ENCODE results near the gene ADTRP. TPM values are rescaled to one million over a fixed set of nuclear protein-coding genes. Genes with fewer than 3 reads are reported as not detected.

The ADTRP gene
- polyA plus RNA-seq, 3 donors: 1.7 to 3.1 (median 2.9) TPM

DNA sequence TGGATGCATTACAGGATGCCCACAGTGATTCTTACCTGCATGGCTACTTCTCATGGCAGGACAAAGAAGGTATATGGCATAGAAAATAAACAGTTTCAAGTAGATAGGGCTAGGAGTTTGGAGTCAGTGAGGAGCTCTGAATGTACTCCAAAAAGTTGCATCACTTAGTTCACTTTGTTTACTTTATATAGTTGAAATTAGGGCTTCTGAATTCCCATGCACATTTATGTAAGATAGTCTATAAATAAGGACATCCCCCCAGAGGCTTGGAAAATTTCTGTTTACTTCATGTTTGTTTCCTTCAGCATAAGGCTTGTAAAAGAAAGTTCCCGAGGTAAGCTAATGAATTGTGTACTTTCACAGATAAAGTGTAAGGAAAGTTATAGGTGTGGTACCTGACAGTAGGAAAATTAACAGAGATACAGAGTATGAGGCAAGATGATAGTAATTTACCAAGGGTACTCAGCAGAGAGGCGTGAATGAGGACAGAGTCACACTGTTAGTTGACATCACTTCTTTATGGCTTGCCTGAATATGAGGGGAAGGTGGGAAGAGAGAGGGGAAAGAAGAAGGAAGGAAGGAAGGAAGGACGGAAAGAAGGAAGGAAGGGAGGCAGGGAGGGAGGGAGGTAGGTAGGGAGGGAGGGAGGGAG is 51.1 kb downstream of the ADTRP start:
- no peak for DNase-seq

DNA sequence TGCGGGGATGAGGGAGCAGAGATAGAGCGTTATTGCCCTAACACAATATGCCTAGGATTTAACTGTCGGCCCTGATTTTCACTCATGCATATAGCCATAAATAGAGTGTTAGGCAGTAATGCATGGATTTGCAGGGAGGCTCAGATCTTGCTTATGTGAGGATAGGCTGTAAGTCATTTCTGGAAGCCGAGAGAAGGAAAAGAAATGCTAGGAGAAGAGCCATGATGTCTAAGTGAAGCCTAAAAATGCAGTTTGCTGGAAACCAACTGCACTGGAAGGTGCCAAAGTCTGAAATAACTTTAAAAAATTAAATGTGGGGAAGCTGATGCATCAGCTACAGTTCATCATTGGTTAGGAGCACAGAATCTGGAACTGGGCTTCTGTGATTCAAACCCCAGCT is 54.3 kb downstream of the ADTRP start:
- no peak for DNase-seq

DNA sequence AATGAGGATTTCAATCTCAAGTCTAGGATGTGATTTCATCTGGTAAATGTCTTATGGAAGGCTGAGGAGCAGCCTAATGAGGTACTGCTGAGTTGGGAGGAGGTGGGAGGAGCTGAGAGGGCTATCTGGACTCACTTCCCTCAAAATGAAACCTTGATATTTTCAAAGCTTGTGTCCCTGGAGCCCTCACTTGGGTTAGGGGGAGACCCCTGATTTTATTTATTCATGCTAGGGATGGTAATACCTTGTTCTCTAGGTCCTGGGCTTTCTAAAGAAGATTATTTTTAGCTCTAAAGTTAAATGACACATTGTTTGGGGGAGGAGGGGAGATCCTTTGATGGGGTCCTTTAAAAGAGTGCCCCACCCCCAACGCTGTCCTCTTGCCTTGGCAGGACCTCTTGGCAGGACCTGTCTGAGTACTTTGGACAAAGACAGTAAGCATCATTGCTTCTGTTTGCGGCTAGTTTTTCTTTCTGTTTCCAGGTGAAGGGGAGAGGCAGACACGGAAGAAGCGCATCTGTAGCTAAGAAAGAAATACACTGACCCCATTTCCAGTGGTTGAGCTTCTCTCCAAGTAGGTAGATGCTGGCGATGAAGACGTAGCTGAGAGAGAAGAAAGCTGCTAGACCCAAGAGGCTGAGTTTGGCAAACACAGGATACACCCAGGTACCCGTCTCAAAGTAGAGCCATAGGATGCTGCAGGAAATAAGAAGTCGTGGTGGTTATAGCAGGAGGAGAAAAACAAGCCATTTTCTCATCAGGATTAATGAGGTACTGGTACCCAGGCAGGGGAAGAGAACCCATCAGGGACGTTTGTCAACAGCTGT is 55.6 kb downstream of the ADTRP start:
- DNase-seq: no peak

DNA sequence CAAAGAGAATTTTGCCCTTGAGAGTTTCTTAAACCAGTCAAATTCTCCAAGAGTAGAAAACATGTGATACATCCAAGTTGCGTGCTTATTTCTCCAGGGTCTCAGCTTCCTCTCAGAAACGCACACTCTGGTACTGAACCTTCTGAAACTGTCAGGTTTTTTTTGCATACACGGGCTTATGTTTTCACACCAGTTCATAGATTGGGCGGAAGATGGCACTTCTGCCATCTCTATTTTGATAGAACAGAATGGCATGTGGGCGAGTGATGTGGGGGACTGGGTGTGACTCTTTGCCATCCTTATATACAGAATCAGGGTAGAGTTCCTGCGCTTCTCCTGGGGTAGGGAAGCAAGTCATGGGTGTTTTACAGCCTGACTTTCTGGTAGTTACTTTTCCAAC is 56.4 kb downstream of the ADTRP start:
- DNase-seq: no peak

DNA sequence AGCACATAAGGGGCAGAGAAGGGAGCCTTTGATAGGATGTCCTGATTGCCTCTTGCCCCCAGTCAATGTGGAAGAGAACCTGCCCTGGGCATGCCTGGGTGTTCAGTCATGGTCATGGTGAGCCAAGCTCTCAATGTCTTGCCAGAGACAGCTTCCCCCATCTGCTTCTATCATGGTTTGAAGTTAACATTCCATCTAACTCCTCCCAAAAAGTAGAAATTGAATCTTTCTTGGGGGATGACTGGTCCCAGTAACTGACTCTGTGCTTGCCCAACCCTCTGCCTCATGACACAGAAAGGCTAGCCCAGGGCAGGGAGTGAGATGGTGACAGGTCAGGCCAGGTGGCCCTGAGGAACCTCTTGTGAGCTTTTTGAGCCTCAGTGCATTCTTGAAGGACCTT is 60.1 kb downstream of the ADTRP start:
- DNase-seq: no peak

DNA sequence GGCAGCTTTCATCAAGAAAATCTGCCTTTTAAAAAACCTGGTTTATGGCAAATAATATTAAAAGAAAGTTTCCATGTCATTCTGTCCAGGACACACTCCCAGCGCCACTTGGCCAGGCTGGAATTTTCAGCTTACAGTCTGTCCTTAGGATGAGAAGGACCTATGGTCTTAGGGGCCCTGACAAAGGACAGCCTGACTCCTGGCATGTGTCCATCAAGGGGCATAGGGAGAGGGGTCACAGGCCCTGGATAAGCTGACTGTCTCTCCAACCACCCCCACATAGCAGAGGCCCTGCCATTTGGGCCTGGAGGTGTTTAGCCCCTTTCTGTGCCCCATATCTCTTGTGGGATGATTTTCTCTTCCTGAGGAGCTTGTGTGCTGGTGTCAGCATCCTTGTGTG is 60.6 kb downstream of the ADTRP start:
- no peak for DNase-seq

DNA sequence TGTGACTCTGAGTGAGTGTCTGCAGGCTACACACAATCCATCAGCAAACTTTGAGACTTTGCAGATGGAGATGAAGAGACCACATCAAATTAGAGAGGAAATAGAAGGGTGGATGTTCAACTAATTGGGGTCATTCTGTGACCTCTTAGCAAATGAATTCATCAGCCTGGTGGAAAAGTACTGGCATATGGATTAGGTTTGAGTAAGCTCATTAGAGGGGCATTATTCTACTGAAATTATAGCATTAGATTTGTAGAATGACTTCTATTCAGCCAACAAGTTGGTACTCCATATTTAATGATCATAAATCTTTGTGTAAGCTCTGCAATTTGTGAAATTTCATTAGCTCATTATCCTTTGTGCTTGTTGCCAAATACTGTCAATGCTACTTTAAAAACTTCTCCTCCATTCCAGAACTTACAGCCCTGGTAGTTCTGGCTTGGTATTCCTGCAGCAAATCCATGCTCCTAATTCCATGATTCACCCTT is 63.8 kb downstream of the ADTRP start:
- no peak for DNase-seq

DNA sequence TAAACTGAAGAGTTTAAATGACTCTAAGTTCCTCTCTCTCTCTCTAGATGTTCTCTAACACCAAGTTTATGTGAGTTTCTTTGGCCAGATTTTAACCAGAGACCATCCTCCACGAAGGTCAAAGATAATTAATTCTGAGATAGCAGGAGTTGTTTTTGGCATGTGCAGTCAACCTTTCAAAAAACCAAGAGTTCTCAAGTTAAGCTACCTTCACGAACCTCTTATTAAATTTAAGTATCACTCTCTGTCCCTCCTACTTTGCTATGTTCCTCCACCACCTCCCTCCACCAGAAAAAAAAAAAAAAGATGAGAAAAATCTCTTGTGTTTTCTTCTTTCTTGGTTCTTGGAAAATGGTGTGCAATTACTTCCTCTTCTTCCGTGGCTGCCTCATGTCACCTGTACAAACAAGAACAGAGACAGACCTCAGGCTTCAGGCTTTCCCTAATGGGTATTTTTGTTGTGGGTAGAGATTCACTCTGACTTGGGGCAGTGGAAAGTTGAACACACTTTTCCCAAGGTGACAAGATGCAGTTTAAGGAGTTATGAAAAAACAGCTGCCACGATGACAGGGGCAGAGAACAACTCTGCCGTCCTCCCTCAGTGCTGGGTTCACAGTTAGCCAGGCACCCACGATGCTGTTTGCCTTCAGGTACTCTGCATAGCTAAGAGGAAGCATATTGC is 64.3 kb downstream of the ADTRP start:
- DNase-seq: no peak

DNA sequence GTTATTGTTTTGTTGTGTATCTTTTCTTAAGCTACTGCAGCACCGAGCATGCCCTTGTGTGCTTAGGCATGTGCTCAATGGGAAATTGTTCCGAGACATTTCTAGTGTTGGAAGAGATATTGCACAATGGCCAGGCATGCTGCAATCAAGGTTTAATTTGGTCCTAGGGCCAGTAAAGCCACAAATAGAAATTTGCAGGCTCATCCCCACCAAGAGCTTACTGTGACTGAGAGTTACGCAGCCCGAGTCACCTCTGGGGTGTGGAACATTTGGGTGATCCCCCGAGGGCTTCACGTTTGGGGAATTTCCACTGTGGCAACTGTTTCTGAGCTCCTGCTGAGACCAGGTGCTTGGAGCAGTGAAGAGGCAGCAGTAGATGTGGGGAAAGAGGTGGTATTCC is 65.8 kb downstream of the ADTRP start:
- DNase-seq: no peak

DNA sequence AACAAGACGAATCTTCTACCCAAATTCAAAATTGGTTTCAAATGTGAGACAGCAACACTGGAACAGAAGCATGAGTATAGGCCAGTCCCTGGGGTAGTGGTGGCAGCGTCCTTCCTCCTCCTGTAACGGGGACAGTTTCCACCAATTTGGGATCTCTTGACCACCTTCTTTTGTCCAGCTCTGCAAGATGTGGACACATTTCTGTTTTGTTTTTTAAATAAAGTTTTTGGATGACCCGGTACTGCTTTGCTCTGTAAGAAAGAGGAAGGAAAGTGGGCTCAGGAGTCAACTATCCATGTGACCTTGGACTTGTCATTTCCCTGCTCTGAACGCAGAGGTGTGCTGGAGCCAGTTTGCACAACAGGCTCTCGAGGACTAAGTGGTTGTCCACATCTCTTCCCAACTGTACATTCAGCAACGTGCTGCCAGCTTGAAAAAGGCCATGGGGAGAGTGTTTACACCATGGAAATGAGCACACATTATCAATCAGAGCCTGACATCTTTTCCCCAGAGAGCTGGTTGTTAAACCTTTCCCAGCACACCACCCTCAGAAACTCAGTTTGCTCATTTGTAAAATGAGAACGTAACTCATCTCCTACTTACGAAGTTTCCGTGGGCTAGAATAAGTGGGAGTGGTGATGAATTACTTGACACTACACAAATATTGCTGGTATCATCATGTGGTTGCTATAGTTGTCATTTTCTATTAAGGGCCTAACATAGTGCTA is 66.5 kb downstream of the ADTRP start:
- DNase-seq: no peak

DNA sequence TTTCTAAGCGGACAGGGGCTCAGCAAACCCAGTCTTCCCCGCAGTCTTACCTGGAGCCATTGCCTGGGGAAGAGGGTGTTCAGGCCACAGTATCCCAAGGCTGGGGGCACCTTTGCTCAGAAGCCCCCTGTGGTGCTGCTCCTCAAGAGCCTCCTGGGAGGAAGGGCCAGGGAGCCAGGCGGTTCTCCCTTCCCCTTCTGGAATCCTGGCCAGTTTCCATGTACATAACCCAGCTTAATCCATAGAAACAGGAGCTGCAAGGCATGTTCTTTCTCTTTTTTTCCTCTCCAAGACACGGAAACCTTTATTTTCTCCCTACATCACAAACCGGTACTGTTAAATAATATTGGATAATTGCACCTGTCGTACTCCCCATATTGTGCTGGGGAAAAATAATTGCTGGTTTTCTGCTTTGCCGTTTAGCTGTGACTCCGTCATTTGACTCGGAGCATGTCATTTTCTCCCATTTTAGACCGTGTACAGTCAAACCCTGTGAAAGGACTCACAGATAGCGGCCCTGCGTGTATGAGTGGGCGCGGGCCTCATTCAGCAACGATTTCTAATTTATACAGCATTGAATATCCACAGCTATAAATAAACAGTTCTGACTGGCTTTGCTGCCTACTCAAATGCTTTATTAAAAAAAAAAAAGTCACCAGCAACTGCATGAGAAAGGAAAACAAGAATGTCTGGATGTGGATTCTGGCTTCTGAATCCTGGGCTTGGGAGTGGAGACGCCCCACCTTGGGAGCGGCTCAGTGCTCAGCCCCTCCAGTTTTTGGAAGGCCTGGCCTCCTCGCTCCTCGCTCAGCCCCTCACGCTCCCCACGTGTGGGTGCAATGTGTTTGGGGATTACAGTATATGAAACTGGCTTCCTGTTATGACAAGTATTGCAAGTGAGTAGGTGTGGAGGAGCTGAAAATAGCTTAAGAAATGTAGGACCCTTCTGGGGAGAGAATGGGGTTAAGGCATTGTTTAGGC is 67.3 kb downstream of the ADTRP start:
- DNase-seq: no peak

DNA sequence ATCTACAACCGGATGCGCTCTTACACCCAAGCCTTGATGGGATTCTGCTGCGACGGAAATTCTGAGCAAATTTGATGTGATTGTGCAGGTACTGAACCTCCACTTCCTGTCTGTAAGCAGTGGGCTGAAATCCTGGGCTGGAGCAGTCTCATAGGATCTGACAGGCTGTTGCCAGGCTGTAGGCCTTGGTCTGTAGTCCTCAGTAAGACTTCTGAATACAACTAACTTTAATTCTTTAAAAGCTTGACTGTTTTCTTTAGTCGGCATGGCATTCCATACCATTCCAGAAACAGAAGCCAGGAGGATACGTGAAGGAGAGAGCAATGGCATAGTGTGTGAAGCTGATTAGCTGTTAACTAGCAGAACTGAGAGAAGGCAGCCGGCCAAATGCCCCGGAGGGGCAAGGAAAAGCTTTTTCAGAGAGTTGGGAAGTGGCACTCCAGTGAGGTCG is 68.3 kb downstream of the ADTRP start:
- no peak for DNase-seq

DNA sequence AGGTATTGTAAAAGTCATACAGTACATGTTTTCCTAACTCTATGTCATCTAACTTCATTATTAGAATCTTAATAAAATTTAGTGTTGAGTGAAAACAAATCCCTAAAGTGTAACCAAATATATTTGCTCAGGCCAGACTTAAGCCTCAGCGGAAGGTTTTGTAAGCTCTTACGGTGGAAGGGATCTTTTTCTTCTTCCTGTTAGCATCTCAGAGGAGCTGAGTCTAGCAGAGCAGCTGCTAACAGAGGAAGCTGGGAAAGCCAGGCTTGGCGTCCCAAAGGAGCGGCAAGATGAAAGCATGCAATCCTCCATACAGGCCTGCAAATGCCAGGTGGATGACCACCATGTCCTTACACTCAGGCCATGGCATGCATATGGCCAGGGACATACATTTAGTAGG is 72.4 kb downstream of the ADTRP start:
- no peak for DNase-seq

DNA sequence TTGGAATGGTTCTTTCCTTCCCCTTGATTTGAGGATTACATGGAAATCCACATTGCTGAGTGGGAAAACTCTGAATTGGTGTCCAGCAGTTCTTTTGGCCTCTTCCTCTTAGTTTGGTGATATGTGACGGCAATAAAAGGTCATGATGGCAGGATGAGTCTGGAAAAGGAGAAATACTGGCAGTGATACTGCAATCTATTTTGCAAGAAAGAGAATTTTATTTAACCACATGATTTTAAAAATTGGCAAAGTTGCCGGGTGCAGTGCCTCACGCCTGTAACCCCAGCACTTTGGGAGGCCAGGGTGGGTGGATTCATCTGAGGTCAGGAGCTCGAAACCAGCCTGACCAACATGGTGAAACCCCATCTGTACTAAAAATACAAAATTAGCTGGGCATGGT is 73.1 kb downstream of the ADTRP start:
- no peak for DNase-seq

DNA sequence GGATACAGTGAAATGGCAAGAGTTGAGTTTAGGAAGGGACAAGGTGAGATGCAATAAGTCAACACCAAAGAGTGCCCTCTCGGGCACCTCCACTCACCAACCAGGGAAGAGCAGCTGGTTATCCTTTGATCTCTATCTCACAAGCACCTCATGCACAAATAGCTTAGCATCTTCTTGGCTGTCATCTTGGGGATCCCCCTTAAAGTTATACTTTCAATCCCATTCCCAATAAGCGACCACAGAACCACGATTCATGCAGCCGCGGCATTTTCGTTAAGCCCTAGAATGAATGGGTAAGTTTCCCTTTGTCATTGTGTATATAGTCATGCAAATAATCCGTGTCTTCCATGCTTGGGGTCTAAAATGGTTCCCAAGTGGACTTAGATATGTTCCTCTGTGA is 73.5 kb downstream of the ADTRP start:
- DNase-seq: no peak

DNA sequence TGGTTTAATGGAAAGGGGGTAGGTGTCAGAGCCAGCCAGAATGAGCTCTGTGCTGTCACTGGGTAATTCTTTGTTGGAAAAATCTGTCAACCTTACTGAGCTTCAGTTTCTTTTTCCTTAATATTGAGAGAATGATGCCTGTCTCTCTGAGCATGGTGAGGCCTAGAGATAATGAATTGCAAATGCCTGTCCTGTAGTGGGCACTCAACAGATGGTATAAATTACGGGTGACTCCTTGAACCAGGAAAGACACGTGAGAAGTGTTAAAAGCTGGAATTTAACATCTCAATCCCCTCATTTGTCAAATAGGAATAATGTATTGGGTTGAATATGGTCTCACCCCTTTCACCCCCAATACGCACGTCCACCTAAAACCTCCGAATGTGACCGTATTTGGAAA is 74.9 kb downstream of the ADTRP start:
- no peak for DNase-seq

DNA sequence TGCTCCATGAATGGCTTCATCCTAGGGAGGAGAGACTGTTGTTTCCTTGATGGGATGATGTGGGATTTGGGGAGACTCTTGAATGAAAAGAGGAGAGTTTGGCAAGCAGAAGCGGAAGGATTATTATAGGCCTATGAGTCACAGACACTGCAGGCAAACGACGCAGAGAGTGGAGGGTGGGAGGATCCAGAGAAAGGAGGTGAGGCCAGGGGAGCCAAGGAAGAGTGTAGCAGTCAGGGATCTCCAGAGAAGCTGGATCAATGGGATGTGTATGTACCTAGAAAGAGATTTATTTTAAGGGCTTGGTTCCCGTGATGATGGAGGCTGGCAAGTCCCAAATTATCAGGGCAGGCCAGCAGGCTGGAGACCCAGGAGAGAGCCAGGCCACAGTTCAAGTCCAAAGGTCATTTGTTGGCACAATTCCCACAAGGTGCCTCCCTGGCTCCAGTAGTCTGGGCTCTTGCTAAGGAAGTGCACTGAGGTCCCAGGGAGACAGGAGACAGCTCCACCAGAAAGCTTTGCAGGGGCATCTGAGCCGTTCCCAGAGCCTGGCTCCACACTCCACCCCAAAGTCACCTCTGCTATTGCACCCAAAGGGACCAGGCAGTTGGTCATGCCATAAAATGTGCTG is 76.0 kb downstream of the ADTRP start:
- DNase-seq: no peak

DNA sequence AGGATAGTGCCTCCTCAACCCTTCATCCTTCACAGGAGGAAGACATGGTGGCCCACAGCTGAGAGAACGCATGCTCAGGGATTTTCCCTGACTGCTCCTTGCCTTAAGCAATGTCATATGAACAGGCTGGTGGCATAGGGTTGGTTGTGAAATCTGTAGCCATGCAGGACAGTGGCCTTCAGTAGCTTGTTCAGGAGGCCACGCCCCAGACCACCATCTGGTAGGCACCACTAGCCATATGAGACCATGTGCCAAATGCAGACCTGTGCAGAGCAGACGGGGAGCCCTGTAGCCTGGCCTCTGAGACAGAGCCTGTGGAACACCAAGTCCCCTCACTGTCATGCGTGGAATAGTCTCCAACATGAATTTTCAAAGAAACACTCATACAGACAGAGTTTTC is 76.5 kb downstream of the ADTRP start:
- DNase-seq: no peak

DNA sequence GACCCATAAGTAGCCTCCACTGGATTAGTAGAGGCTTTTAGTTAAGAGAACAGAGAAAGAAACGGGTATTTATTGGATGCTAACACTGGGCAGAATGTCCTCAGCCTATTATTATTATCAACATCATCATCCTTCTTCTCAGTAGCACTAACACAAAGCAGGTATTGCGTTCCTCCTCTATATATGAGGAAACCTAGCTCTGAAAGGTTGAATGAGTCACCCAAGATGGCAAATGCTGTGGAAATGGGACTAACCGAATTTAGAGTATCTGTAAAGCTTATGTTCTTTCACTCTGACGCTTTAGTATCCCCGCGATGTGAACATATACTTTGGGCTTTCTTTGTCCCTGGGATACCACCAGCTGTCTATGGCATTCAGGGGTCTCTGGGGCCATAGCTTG is 77.0 kb downstream of the ADTRP start:
- DNase-seq: no peak

DNA sequence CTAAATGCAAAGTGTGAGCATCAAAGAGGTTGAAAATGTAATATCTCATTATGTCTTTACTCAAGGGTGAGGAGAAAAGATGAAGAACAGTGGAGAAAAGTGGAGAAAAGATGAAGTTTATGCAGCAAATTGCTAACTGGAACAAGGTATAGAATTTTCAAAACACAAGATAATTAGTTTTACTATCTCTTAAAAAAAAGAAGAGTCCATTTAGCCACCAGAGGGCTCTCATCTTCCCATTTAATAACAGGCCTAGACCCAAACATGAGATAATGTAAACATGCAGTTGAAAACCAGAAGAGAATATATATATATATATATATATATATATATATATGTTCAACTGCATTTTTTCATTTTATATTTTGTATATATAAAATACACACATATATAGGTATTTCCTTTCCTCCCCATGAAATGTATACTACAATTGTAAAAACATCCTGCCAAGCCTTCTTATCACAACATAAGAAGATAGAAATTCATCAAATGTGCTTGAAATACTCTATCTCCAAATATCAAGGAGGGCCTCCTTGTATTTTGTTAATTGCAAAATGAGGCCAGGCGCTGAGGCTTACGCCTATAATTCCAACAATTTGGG is 78.4 kb downstream of the ADTRP start:
- peak; percentile 51 for DNase-seq
